Neural cell (in vitro differentiated cells): ENCODE measurements around the gene CASP3. TPM values are rescaled to one million over a fixed set of nuclear protein-coding genes. Genes with fewer than 3 reads are reported as not detected.
"Not testable (repeated sequence)": the region's sequence is repeated elsewhere in the genome, so short reads cannot be mapped to it uniquely, and the experiment has no call there.

Source experiments
- H2AFZ ChIP-seq: fragments of 200-600, 300-800 bp; sonication (generic), shearing (Covaris generic); 2 replicates; pipeline ENCODE4 v1.6.0; 2014; ENCODE audit warnings: low read depth, mild to moderate bottlenecking, antibody characterized with exemption, low read length, moderate library complexity
- H3F3A ChIP-seq: fragments of 200-600 bp; shearing (Covaris generic); 2 replicates; pipeline ENCODE4 v1.6.1; 2016; ENCODE audit warnings: mild to moderate bottlenecking, moderate library complexity, mixed read lengths, antibody characterized with exemption, low read length; ENCODE audit not compliant: insufficient read depth, poor library complexity, severe bottlenecking
- H3K27ac ChIP-seq: fragments of 200-600, 300-800 bp; sonication (generic), shearing (Covaris generic); 2 replicates; pipeline ENCODE4 v1.5.1; 2014; ENCODE audit warnings: mild to moderate bottlenecking, low read length, moderate library complexity
- H3K27me3 ChIP-seq: fragments of 300-800, 200-600 bp; sonication (generic), shearing (Covaris generic); 2 replicates; pipeline ENCODE4 v1.6.0; 2014; ENCODE audit warnings: mild to moderate bottlenecking, low read depth, low read length, moderate library complexity; ENCODE audit not compliant: insufficient read depth
- H3K36me3 ChIP-seq: fragments of 300-800, 200-600 bp; sonication (generic), shearing (Covaris generic); 2 replicates; pipeline ENCODE4 v1.5.1; 2014; ENCODE audit warnings: mild to moderate bottlenecking, antibody characterized with exemption, low read length, moderate library complexity; ENCODE audit not compliant: insufficient read depth
- H3K4me2 ChIP-seq: fragments of 300-800, 200-600 bp; sonication (generic), shearing (Covaris generic); 2 replicates; pipeline ENCODE4 v1.6.0; 2014; ENCODE audit warnings: mild to moderate bottlenecking, low read length
- H3K4me3 ChIP-seq: fragments of 300-800, 200-600 bp; sonication (generic), shearing (Covaris generic); 2 replicates; pipeline ENCODE4 v1.5.1; 2014; ENCODE audit warnings: mild to moderate bottlenecking, low read length, moderate library complexity
- H3K79me2 ChIP-seq: fragments of 200-600 bp; shearing (Covaris generic); replicated peaks from 2 replicates; pipeline ENCODE4 v1.6.0; 2014; ENCODE audit warnings: mild to moderate bottlenecking, low read length, moderate library complexity; ENCODE audit not compliant: insufficient read depth
- H3K9ac ChIP-seq: fragments of 300-800, 200-600 bp; sonication (generic), shearing (Covaris generic); 2 replicates; pipeline ENCODE4 v1.6.1; 2016; ENCODE audit warnings: mild to moderate bottlenecking, low read length, mixed read lengths
- H3K9me2 ChIP-seq: fragments of 200-600 bp; shearing (Covaris generic); 2 replicates; pipeline ENCODE4 v1.6.1; 2016; ENCODE audit warnings: mild to moderate bottlenecking, low read length, mixed read lengths; ENCODE audit not compliant: insufficient read depth
- H3K9me3 ChIP-seq: fragments of 200-600, 300-800 bp; sonication (generic), shearing (Covaris generic); 2 replicates; pipeline ENCODE4 v1.6.1; 2016; ENCODE audit warnings: mild to moderate bottlenecking, mixed run types, low read length, moderate library complexity, mixed read lengths
- H4K20me1 ChIP-seq: fragments of 200-600 bp; shearing (Covaris generic); 2 replicates; pipeline ENCODE4 v1.6.1; 2016; ENCODE audit warnings: mild to moderate bottlenecking, mixed run types; ENCODE audit not compliant: insufficient read depth
- EP300 ChIP-seq: fragments of 450-650 bp; conservative IDR thresholded peaks from 2 replicates; pipeline ENCODE4 v1.6.1; 2014; ENCODE audit warnings: antibody characterized with exemption, mild to moderate bottlenecking, moderate library complexity; ENCODE audit not compliant: poor library complexity, severe bottlenecking
- EZH2 ChIP-seq: fragments of 200-600, 300-800 bp; shearing (Covaris generic), sonication (generic); IDR thresholded peaks from 2 replicates; pipeline ENCODE4 v1.6.1; 2014; ENCODE audit warnings: antibody characterized with exemption, low read length, borderline replicate concordance, mild to moderate bottlenecking; ENCODE audit not compliant: insufficient read depth, poor library complexity, severe bottlenecking
- MXI1 ChIP-seq: fragments of 450-650 bp; conservative IDR thresholded peaks from 2 replicates; pipeline ENCODE4 v1.6.1; 2014; ENCODE audit warnings: antibody characterized with exemption, mild to moderate bottlenecking; ENCODE audit not compliant: poor library complexity, severe bottlenecking
- POLR2AphosphoS5 ChIP-seq: IDR thresholded peaks from 2 replicates; pipeline ENCODE4 v1.6.1; 2012
- RAD21 ChIP-seq: fragments of 450-650 bp; conservative IDR thresholded peaks from 2 replicates; pipeline ENCODE4 v1.6.1; 2014; ENCODE audit warnings: antibody characterized with exemption, mild to moderate bottlenecking, moderate library complexity
- SMC3 ChIP-seq: fragments of 450-650 bp; conservative IDR thresholded peaks from 2 replicates; pipeline ENCODE4 v1.6.1; 2014; ENCODE audit warnings: antibody characterized with exemption, mild to moderate bottlenecking, moderate library complexity; ENCODE audit not compliant: poor library complexity
- TAF1 ChIP-seq: IDR thresholded peaks from 2 replicates; pipeline ENCODE4 v1.6.1; 2012; ENCODE audit warnings: low read depth
- polyA plus RNA-seq: library from polyadenylated mRNA; depleted of rRNA; stranded (reverse); fragments of >200 nt; gene quantifications from 2 replicates; pipeline ENCODE4 v1.2.3, GENCODE V29; 2014
- TF ChIP-seq, protein P1 (sequence below): IDR thresholded peaks from 2 replicates; pipeline ENCODE4 v1.6.1; 2012; ENCODE audit warnings: borderline replicate concordance
- TF ChIP-seq, protein P2 (sequence below): fragments of 450-650 bp; IDR thresholded peaks from 2 replicates; pipeline ENCODE4 v1.5.1; 2014; ENCODE audit warnings: antibody characterized with exemption, mild to moderate bottlenecking, moderate library complexity; ENCODE audit not compliant: poor library complexity, severe bottlenecking

The CASP3 gene
- polyA plus RNA-seq, 1 donor from 2014 or later: 116 TPM

DNA sequence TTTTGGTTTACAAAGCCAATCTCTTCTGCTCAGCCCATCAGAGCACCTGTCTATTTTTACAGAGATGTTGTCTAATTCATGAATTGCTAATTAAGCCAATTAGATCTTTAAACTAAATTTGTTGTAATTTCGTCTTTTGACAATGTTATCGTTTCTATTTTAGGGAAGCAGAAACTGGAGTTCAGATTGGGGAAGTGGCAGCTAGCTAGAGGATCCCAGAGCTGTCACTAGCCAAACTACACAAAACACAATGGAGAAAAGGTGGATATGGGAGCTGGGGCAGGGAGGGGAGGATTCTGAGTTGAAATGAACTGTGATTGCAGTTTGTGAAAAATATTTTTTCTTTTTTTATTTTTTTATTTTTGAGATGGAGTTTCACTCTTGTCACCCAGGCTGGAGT, 35.8 kb downstream of the CASP3 start:
- Histone ChIP-seq H3K27me3 (no peaks in the 10 kb centered on the region), H3F3A (no peaks in the 10 kb centered on the region), H3K9ac (no peak overlapping the region)

DNA sequence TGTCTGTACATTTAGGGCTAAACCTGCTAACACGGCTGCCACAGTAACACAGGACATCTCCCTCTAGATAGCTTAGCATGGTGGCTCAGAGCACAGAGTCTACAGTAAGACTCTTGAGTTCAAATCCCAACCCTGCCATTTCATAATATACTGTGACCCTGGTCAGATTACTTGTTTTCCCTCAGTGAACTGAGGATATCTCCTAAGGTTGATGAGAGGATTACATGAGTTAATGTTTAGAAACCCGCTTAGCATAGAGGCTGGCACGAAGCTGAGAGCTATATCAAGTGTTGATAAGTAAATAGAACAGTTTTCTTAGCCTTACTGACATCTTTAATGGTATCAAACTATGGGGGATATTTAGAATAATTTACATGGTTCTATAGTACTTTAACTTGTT, 37.2 kb downstream of the CASP3 start:
- no peak overlapping the region for H3K4me3 ChIP-seq
- H2AFZ ChIP-seq: no peak overlapping the region
- H3K27ac ChIP-seq: no peak overlapping the region
- H3K36me3 ChIP-seq: no peaks in the 10 kb centered on the region
- no peak overlapping the region for H3K4me2 ChIP-seq
- TF ChIP-seq, protein P1, sequence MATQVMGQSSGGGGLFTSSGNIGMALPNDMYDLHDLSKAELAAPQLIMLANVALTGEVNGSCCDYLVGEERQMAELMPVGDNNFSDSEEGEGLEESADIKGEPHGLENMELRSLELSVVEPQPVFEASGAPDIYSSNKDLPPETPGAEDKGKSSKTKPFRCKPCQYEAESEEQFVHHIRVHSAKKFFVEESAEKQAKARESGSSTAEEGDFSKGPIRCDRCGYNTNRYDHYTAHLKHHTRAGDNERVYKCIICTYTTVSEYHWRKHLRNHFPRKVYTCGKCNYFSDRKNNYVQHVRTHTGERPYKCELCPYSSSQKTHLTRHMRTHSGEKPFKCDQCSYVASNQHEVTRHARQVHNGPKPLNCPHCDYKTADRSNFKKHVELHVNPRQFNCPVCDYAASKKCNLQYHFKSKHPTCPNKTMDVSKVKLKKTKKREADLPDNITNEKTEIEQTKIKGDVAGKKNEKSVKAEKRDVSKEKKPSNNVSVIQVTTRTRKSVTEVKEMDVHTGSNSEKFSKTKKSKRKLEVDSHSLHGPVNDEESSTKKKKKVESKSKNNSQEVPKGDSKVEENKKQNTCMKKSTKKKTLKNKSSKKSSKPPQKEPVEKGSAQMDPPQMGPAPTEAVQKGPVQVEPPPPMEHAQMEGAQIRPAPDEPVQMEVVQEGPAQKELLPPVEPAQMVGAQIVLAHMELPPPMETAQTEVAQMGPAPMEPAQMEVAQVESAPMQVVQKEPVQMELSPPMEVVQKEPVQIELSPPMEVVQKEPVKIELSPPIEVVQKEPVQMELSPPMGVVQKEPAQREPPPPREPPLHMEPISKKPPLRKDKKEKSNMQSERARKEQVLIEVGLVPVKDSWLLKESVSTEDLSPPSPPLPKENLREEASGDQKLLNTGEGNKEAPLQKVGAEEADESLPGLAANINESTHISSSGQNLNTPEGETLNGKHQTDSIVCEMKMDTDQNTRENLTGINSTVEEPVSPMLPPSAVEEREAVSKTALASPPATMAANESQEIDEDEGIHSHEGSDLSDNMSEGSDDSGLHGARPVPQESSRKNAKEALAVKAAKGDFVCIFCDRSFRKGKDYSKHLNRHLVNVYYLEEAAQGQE: no peak
- no peak for TF ChIP-seq RAD21
- no peak for TF ChIP-seq MXI1
- no peak for TF ChIP-seq SMC3
- TF ChIP-seq TAF1: no peak
- TF ChIP-seq POLR2AphosphoS5: no peak
- TF ChIP-seq EP300: no peak
- TF ChIP-seq EZH2: no peak
- H3K9ac ChIP-seq: no peak overlapping the region
- no peaks in the 10 kb centered on the region for H4K20me1 ChIP-seq
- no peaks in the 10 kb centered on the region for H3K9me2 ChIP-seq
- no peaks in the 10 kb centered on the region for H3F3A ChIP-seq
- peaks cover 3% of the 10 kb centered on the region for H3K9me3 ChIP-seq
- no peaks in the 10 kb centered on the region for H3K79me2 ChIP-seq
- H3K27me3 ChIP-seq: no peaks in the 10 kb centered on the region

More for the DNA sequence above, 35.8 kb downstream of the CASP3 start:
- H3K4me3 ChIP-seq: no peak overlapping the region
- no peak overlapping the region for H3K4me2 ChIP-seq
- H2AFZ ChIP-seq: no peak overlapping the region
- H3K36me3 ChIP-seq: no peaks in the 10 kb centered on the region
- H3K79me2 ChIP-seq: no peaks in the 10 kb centered on the region
- no peaks in the 10 kb centered on the region for H3K9me2 ChIP-seq
- H3K9me3 ChIP-seq: peaks cover 3% of the 10 kb centered on the region
- H4K20me1 ChIP-seq: no peaks in the 10 kb centered on the region
- H3K27ac ChIP-seq: no peak overlapping the region
- TF ChIP-seq, protein P2, sequence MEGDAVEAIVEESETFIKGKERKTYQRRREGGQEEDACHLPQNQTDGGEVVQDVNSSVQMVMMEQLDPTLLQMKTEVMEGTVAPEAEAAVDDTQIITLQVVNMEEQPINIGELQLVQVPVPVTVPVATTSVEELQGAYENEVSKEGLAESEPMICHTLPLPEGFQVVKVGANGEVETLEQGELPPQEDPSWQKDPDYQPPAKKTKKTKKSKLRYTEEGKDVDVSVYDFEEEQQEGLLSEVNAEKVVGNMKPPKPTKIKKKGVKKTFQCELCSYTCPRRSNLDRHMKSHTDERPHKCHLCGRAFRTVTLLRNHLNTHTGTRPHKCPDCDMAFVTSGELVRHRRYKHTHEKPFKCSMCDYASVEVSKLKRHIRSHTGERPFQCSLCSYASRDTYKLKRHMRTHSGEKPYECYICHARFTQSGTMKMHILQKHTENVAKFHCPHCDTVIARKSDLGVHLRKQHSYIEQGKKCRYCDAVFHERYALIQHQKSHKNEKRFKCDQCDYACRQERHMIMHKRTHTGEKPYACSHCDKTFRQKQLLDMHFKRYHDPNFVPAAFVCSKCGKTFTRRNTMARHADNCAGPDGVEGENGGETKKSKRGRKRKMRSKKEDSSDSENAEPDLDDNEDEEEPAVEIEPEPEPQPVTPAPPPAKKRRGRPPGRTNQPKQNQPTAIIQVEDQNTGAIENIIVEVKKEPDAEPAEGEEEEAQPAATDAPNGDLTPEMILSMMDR: no peak
- TF ChIP-seq RAD21: no peak

DNA sequence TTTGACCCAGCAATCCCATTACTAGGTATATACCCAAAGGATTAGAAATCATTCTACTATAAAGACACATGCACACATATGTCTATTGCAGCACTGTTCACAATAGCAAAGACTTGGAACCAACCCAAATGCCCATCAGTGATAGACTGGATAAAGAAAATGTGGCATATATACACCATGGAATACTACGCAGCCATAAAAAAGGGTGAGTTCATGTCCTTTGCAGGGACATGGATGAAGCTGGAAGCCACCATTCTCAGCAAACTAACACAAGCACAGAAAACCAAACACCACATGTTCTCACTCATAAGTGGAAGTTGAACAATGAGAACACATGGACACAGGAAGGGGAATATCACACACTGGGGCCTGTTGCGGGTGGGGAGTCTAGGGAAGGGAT, 41.8 kb downstream of the CASP3 start:
- H3K27me3 ChIP-seq, H3K4me3 ChIP-seq, H4K20me1 ChIP-seq, H2AFZ ChIP-seq, H3K9ac ChIP-seq, H3K9me2 ChIP-seq, H3K27ac ChIP-seq, H3F3A ChIP-seq, H3K79me2 ChIP-seq, H3K9me3 ChIP-seq, H3K36me3 ChIP-seq, H3K4me2 ChIP-seq: not testable (repeated sequence)

DNA sequence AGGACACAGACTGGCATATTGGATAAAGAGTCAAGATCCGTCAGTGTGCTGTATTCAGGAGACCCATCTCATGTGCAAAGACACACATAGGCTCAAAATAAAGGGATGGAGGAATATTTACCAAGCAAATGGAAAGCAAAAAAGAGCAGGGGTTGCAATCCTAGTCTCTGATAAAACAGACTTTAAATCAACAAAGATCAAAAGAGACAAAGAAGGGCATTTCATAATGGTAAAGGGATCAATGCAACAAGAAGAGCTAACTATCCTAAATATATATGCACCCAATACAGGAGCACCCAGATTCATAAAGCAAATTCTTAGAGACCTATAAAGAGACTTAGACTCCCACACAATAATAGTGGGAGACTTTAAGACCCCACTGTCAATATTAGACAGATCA, 46.4 kb downstream of the CASP3 start:
- not testable (repeated sequence) for H3K9ac ChIP-seq, H3K27ac ChIP-seq, H3K9me2 ChIP-seq, H3K4me2 ChIP-seq, H3K27me3 ChIP-seq, H3K4me3 ChIP-seq, H3K36me3 ChIP-seq, H2AFZ ChIP-seq, H3K9me3 ChIP-seq, H3K79me2 ChIP-seq, H3F3A ChIP-seq, H4K20me1 ChIP-seq

DNA sequence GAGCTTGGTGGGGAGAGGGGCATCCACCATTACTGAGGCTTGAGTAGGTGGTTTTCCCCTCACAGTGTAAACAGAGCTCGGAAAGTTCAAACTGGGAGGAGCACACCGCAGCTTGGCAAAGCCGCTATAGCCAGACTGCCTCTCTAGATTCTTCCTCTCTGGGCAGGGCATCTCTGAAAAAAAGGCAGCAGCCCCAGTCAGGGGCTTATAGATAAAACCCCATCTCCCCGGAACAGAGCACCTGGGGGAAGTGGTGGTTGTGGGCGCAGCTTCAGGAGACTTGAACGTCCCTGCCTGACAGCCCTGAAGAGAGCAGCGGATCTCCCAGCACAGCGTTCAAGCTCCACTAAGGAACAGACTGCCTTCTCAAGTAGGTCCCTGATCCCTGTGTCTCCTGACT, 48.3 kb downstream of the CASP3 start:
- H3K9me2 ChIP-seq, H3K4me3 ChIP-seq, H3K9ac ChIP-seq, H2AFZ ChIP-seq, H3K27ac ChIP-seq, H3K4me2 ChIP-seq, H3K36me3 ChIP-seq, H3K27me3 ChIP-seq, H3K79me2 ChIP-seq, H3F3A ChIP-seq, H3K9me3 ChIP-seq, H4K20me1 ChIP-seq: not testable (repeated sequence)
